ENCODE data around the gene TTC23L. TPM values are rescaled to one million over a fixed set of nuclear protein-coding genes. Genes with fewer than 3 reads are reported as not detected.

The TTC23L gene
- total RNA-seq, 1 donor from 2014 or later: 1.8 TPM

Other genes with a start within 250 kb of the TTC23L start
- gene RAI14, start 182.8 kb upstream of the TTC23L start, total RNA-seq (ENCODE audit: low replicate concordance): 83.1 and 102 TPM in 2 replicates
- gene RAD1, start 76.3 kb downstream of the TTC23L start, total RNA-seq (ENCODE audit: low replicate concordance): 19.5 and 20.9 TPM in 2 replicates
- 32.7 and 38.0 TPM in 2 replicates for gene BRIX1, start 76.5 kb downstream of the TTC23L start, total RNA-seq (ENCODE audit: low replicate concordance)
- 46.6 and 53.2 TPM in 2 replicates for gene DNAJC21, start 90.4 kb downstream of the TTC23L start, total RNA-seq (ENCODE audit: low replicate concordance)
- not detected in 2 replicates for gene AGXT2, start 208.8 kb downstream of the TTC23L start, total RNA-seq (ENCODE audit: low replicate concordance)

Data from type B pancreatic cell (in vitro differentiated cells).